Tracheal epithelial cell (primary cell): Measurements from ENCODE around the gene PPP2R3C. TPM values are rescaled to one million over a fixed set of nuclear protein-coding genes. Genes with fewer than 3 reads are reported as not detected.

Source experiments
- total RNA-seq: library from RNA; depleted of rRNA; stranded (reverse); fragments of >200 nt; gene quantifications from 2 replicates; pipeline ENCODE4 v1.2.1, GENCODE V29; 2014

PPP2R3C gene
- total RNA-seq = 15.2 and 16.4 TPM in 2 replicates

GRCh38 chr14:35121887-35122695 is at the start of gene PPP2R3C, which contains the start of gene PRORP:
Gene PPP2R3C, minus strand, starts transcription at chr14:35121990. Its CDS starts 31 bp downstream, at chr14:35121959.
Gene PRORP, plus strand, starts transcription at chr14:35122552. Its CDS starts 694 bp downstream, at chr14:35123246.

DNA sequence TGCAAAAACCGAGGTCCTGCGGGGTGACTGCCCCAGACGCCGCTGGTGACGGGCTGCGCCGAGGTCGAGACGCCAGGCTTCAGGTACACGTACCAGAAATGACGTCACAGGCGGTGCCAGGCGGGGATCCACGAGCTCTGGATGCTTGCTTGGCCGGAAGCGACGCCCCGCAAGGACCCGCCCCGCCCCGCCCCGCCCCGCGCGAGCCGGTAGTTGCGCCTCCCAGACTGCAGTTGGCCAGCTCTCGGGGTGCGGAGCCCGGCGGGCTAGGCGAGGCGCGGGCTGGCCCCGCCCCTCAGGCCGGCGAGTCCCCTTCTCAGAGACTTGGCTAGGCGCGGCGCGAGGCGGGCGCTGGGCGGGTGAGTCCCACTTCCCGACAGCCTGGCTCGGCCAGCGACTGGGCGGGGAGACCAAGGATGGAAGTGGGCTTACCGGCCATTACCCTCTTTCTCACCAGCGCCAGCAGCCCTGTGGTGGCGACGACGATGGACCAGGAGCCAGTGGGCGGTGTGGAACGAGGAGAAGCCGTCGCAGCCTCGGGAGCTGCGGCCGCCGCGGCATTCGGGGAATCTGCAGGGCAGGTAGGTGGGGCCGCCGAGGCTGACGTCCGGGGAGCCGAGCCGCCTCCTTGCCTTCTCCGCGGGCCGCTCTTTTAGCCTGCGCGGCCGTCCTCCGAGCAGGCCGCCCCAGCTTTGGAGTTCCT is 75.6 kb downstream of the PPP2R3C start, which contains the start of gene FAM177A1:
TSS of gene FAM177A1 (plus strand) at position 225 of the 703 bp plus-strand sequence. CDS start at position 417, 192 bp downstream.

Other genes starting within 250 kb of the PPP2R3C start
- gene BAZ1A, start 246.6 kb downstream of the PPP2R3C start, total RNA-seq = 51.6 and 66.5 TPM in 2 replicates
- gene SRP54, start 139.0 kb downstream of the PPP2R3C start, total RNA-seq = 59.3 and 70.8 TPM in 2 replicates
- gene FAM177A1, start 75.7 kb downstream of the PPP2R3C start, total RNA-seq = 26.6 and 37.4 TPM in 2 replicates
- gene PRORP, start 562 bp upstream of the PPP2R3C start, total RNA-seq = 33.5 and 51.1 TPM in 2 replicates
- 270 and 283 TPM in 2 replicates for gene PSMA6, start 170.4 kb upstream of the PPP2R3C start, total RNA-seq